ENCODE data around the gene G3BP2.

DNA sequence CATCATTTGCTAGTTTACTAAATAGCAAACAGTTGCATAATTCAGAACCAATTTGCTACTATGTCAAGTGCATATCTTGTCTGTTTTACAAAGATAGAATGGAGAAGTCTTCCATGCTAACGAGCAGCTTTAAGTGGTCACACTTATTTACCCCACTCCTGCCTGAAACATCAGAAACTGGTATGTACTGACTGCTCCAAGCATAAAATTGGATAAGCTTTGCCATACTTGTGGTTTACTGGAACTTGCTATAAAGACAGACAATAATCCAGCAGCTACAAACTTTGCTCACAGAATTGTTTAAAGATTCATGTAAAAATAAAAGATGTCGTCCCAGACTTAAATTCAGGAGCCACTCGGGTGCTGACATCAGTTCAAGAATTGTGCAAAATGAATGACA lies 29.6 kb downstream of the G3BP2 start:
- TF ChIP-seq EZH2 (IDR thresholded peaks at IDR 0.05; ENCODE audit: low read depth, unreplicated experiment), result no peak
- TF ChIP-seq, protein P1, sequence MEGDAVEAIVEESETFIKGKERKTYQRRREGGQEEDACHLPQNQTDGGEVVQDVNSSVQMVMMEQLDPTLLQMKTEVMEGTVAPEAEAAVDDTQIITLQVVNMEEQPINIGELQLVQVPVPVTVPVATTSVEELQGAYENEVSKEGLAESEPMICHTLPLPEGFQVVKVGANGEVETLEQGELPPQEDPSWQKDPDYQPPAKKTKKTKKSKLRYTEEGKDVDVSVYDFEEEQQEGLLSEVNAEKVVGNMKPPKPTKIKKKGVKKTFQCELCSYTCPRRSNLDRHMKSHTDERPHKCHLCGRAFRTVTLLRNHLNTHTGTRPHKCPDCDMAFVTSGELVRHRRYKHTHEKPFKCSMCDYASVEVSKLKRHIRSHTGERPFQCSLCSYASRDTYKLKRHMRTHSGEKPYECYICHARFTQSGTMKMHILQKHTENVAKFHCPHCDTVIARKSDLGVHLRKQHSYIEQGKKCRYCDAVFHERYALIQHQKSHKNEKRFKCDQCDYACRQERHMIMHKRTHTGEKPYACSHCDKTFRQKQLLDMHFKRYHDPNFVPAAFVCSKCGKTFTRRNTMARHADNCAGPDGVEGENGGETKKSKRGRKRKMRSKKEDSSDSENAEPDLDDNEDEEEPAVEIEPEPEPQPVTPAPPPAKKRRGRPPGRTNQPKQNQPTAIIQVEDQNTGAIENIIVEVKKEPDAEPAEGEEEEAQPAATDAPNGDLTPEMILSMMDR (conservative IDR thresholded peaks at IDR 0.05; ENCODE audit: low read depth in 2 of 2), result no peak
- TF ChIP-seq NANOG (IDR thresholded peaks at IDR 0.05; ENCODE audit: borderline replicate concordance), result no peak
- no peak for TF ChIP-seq EZH2phosphoT487 (IDR thresholded peaks at IDR 0.05; ENCODE audit: unreplicated experiment)
- no peak for TF ChIP-seq ZNF331 (CRISPR knock-in tag; IDR thresholded peaks at IDR 0.05; ENCODE audit: low read depth)
- TF ChIP-seq, protein P2, sequence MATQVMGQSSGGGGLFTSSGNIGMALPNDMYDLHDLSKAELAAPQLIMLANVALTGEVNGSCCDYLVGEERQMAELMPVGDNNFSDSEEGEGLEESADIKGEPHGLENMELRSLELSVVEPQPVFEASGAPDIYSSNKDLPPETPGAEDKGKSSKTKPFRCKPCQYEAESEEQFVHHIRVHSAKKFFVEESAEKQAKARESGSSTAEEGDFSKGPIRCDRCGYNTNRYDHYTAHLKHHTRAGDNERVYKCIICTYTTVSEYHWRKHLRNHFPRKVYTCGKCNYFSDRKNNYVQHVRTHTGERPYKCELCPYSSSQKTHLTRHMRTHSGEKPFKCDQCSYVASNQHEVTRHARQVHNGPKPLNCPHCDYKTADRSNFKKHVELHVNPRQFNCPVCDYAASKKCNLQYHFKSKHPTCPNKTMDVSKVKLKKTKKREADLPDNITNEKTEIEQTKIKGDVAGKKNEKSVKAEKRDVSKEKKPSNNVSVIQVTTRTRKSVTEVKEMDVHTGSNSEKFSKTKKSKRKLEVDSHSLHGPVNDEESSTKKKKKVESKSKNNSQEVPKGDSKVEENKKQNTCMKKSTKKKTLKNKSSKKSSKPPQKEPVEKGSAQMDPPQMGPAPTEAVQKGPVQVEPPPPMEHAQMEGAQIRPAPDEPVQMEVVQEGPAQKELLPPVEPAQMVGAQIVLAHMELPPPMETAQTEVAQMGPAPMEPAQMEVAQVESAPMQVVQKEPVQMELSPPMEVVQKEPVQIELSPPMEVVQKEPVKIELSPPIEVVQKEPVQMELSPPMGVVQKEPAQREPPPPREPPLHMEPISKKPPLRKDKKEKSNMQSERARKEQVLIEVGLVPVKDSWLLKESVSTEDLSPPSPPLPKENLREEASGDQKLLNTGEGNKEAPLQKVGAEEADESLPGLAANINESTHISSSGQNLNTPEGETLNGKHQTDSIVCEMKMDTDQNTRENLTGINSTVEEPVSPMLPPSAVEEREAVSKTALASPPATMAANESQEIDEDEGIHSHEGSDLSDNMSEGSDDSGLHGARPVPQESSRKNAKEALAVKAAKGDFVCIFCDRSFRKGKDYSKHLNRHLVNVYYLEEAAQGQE (IDR thresholded peaks at IDR 0.05; ENCODE audit: unreplicated experiment), result no peak
- TF ChIP-seq POLR2AphosphoS5 (IDR thresholded peaks at IDR 0.05; ENCODE audit: low read depth), result no peak
- no peak for TF ChIP-seq CREB1 (CRISPR knock-in tag; IDR thresholded peaks at IDR 0.05; ENCODE audit: low read depth)
- TF ChIP-seq JUNB (IDR thresholded peaks at IDR 0.05; ENCODE audit: unreplicated experiment), result no peak
